ENCODE data around the gene CELSR1.

The CELSR1 gene

DNA sequence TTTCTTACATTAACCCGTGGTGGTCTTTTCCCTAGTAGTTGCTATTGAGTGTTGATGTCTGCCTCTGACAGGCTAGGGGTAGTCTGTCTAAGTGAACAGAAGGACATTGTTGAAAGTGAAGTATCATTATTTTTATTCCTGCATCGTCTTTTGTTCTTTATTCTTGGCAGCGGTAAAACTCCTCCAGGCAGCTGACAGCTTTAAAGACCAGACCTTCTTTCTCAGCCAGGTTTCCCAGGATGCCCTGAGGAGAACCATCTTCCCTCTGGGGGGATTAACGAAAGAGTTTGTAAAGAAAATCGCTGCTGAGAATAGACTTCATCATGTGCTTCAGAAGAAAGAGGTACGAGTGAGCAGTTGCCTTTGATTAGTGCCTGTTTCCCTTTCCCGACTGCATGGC is 187.3 kb downstream of the CELSR1 start:
- Histone ChIP-seq H4K20me1 (ENCODE audit: insufficient read depth) (no peaks in the 10 kb centered on the region), H3K4me2 (no peak overlapping the region), H3K27ac (no peak overlapping the region), H3K79me2 (ENCODE audit: insufficient read depth, low read depth) (no peaks in the 10 kb centered on the region), H3K9ac (no peak overlapping the region), H3K36me3 (ENCODE audit: insufficient read depth) (no peaks in the 10 kb centered on the region), H3K4me1 (ENCODE audit: low read depth, poor library complexity, severe bottlenecking) (no peaks in the 10 kb centered on the region), H3K4me3 (IDR thresholded peaks at IDR 0.05; ENCODE audit: insufficient read depth, low read depth, low read length) (no peak overlapping the region), H2AFZ (ENCODE audit: low read depth) (no peak overlapping the region), H3K27me3 (ENCODE audit: insufficient read depth, low read depth) (no peaks in the 10 kb centered on the region)
- TF ChIP-seq, protein P1, sequence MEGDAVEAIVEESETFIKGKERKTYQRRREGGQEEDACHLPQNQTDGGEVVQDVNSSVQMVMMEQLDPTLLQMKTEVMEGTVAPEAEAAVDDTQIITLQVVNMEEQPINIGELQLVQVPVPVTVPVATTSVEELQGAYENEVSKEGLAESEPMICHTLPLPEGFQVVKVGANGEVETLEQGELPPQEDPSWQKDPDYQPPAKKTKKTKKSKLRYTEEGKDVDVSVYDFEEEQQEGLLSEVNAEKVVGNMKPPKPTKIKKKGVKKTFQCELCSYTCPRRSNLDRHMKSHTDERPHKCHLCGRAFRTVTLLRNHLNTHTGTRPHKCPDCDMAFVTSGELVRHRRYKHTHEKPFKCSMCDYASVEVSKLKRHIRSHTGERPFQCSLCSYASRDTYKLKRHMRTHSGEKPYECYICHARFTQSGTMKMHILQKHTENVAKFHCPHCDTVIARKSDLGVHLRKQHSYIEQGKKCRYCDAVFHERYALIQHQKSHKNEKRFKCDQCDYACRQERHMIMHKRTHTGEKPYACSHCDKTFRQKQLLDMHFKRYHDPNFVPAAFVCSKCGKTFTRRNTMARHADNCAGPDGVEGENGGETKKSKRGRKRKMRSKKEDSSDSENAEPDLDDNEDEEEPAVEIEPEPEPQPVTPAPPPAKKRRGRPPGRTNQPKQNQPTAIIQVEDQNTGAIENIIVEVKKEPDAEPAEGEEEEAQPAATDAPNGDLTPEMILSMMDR (conservative IDR thresholded peaks at IDR 0.05; ENCODE audit: low read depth, low read length), result no peak

DNA sequence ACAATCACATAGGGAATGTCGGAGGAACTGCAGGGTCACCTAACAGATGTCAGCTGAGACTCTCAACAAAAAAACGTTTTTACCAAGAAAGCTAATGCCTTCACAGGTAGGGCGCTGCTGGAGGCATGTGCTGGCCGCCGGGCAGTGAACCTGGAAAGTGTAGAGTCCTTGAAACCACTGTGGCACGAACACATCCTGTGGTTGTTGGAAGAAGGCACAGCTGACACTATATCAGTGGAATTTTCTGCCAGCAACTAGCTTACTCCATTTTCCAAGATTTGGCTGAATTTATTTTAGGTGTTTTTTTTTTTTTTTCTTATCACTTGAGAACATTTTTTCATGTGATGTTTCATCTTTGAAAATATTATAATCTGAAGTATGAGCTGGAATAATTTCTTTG is 187.7 kb downstream of the CELSR1 start:
- Histone ChIP-seq H3K27me3 (ENCODE audit: insufficient read depth, low read depth) (no peaks in the 10 kb centered on the region), H3K4me2 (no peak overlapping the region), H3K4me1 (ENCODE audit: low read depth, poor library complexity, severe bottlenecking) (no peaks in the 10 kb centered on the region), H3K36me3 (ENCODE audit: insufficient read depth) (no peaks in the 10 kb centered on the region), H4K20me1 (ENCODE audit: insufficient read depth) (no peaks in the 10 kb centered on the region), H3K4me3 (IDR thresholded peaks at IDR 0.05; ENCODE audit: insufficient read depth, low read depth, low read length) (no peak overlapping the region), H3K79me2 (ENCODE audit: insufficient read depth, low read depth) (no peaks in the 10 kb centered on the region), H3K9ac (no peak overlapping the region), H3K27ac (no peak overlapping the region), H2AFZ (ENCODE audit: low read depth) (no peak overlapping the region)
- TF ChIP-seq, protein P1 (conservative IDR thresholded peaks at IDR 0.05; ENCODE audit: low read depth, low read length), result no peak

DNA sequence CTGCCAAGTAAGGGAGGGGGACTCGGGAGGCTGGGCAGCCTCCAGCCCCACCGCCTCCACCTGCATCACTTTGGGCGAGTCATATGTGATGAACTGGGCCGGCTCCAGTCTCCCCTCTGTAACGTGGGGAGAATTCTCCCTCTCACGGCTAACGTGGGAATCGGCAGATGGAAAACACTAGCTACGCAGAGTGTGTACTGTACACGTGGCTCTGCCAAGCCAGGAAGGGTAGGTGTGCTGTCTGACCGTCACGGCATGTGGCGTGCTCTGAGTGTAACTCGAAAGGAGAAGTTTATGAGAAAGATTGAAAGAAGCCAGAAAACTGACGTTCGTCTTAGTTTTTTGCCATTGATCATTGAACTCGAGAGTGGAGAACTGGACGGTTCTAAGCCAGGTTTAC is 188.2 kb downstream of the CELSR1 start:
- Histone ChIP-seq H3K4me1 (ENCODE audit: low read depth, poor library complexity, severe bottlenecking) (no peaks in the 10 kb centered on the region), H3K4me2 (no peak overlapping the region), H3K27me3 (ENCODE audit: insufficient read depth, low read depth) (no peaks in the 10 kb centered on the region), H3K36me3 (ENCODE audit: insufficient read depth) (no peaks in the 10 kb centered on the region), H3K27ac (no peak overlapping the region), H3K9ac (no peak overlapping the region), H3K4me3 (IDR thresholded peaks at IDR 0.05; ENCODE audit: insufficient read depth, low read depth, low read length) (no peak overlapping the region), H4K20me1 (ENCODE audit: insufficient read depth) (no peaks in the 10 kb centered on the region), H3K79me2 (ENCODE audit: insufficient read depth, low read depth) (no peaks in the 10 kb centered on the region), H2AFZ (ENCODE audit: low read depth) (no peak overlapping the region)
- TF ChIP-seq, protein P1 (conservative IDR thresholded peaks at IDR 0.05; ENCODE audit: low read depth, low read length), result no peak

DNA sequence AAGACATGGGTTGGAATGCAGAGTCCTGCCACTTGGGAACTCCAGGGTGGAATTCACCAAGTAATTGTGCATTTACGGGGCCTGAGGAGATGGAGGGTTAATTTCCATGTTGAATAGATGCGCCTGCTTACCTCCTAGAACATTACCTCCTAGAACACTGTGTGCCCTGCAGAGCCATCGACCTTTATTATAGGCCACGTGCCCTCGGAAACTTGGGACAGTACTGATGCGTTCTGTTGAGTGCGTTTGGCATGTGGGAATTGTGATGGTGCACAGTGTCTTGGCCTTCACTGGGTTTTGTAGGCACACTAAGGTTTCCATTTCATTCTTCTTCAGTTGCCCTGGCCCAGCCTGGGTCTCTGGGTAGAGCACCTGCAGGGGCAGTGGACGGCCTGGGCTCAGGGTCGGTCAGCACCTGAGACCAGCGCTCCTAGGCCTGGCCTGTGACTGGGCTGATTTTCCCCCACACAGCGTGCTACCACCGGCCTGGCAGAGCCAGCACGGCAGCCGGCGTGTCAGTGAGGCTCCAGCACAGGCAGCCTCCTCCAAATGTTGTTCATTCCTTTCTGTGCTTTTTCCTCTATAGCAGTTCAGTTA is 189.2 kb downstream of the CELSR1 start:
- Histone ChIP-seq H3K9ac (no peak overlapping the region), H3K27ac (no peak overlapping the region), H3K36me3 (ENCODE audit: insufficient read depth) (no peaks in the 10 kb centered on the region), H3K4me2 (no peak overlapping the region), H4K20me1 (ENCODE audit: insufficient read depth) (no peaks in the 10 kb centered on the region), H3K4me3 (IDR thresholded peaks at IDR 0.05; ENCODE audit: insufficient read depth, low read depth, low read length) (no peak overlapping the region), H3K27me3 (ENCODE audit: insufficient read depth, low read depth) (no peaks in the 10 kb centered on the region), H3K4me1 (ENCODE audit: low read depth, poor library complexity, severe bottlenecking) (no peaks in the 10 kb centered on the region), H2AFZ (ENCODE audit: low read depth) (no peak overlapping the region), H3K79me2 (ENCODE audit: insufficient read depth, low read depth) (no peaks in the 10 kb centered on the region)
- TF ChIP-seq, protein P1 (conservative IDR thresholded peaks at IDR 0.05; ENCODE audit: low read depth, low read length), result no peak
